Esophagus (tissue), 2 donors: ENCODE measurements around the gene NSD1. TPM values are rescaled to one million over a fixed set of nuclear protein-coding genes. Genes with fewer than 3 reads are reported as not detected.
A peak's percentile ranks its signal among the peaks of the same experiment; 100 is the strongest.

Experiments
- H3K27ac ChIP-seq, 2 donors: one replicate each; pipeline ENCODE4 v1.5.1; 2013; ENCODE audit warnings: low read depth in 2 of 2, mild to moderate bottlenecking in 2 of 2, inconsistent platforms in 1 of 2, low read length in 1 of 2, moderate library complexity in 1 of 2
- H3K27me3 ChIP-seq, 2 donors: one replicate each; pipeline ENCODE4 v1.6.1; 2013; ENCODE audit warnings: low read length in 2 of 2, control low read depth in 1 of 2, mild to moderate bottlenecking in 1 of 2; ENCODE audit not compliant: insufficient read depth in 2 of 2, control insufficient read depth in 1 of 2
- H3K36me3 ChIP-seq, 2 donors: one replicate each; pipeline ENCODE4 v1.6.1; 2013; ENCODE audit warnings: low read length in 1 of 2; ENCODE audit not compliant: control insufficient read depth in 2 of 2, insufficient read depth in 2 of 2
- H3K4me1 ChIP-seq, 2 donors: one replicate each; pipeline ENCODE4 v1.6.1; 2013; ENCODE audit warnings: low read length in 1 of 2; ENCODE audit not compliant: control insufficient read depth in 2 of 2, insufficient read depth in 2 of 2
- H3K4me3 ChIP-seq, 2 donors: one replicate each; pipeline ENCODE4 v1.5.1; 2013; ENCODE audit warnings: low read length in 2 of 2, mild to moderate bottlenecking in 2 of 2, low read depth in 1 of 2, moderate library complexity in 1 of 2
- H3K9me3 ChIP-seq, 2 donors: one replicate each; pipeline ENCODE4 v1.6.1; 2013; ENCODE audit warnings: mild to moderate bottlenecking in 2 of 2, low read depth in 1 of 2, low read length in 1 of 2, moderate library complexity in 1 of 2; ENCODE audit not compliant: control insufficient read depth in 2 of 2, insufficient read depth in 1 of 2
- WGBS, 2 donors: extraction: QIAGEN DNeasy Blood & Tissue Kit; methylation state at CpG; one replicate each; pipeline ENCODE4 v1.1.7; 2013; 5-methylcytosine and 5-hydroxymethylcytosine counted together
- polyA plus RNA-seq, 2 donors: library from polyadenylated mRNA; stranded (reverse); fragments of 200-250 nt; gene quantifications; one replicate each; pipeline ENCODE4 v1.2.3, GENCODE V29; 2013
- donor health status: healthy with polysubstance abuse.
- donor health status: Bipolar disorder and iron deficiency.

Gene NSD1
- polyA plus RNA-seq, 2 donors = 7.4 to 8.7 TPM

GRCh38 chr5:177097016-177097985, 36.3 kb upstream of the NSD1 start:
- Histone ChIP-seq H3K9me3 (no peaks in the 10 kb centered on the region), H3K36me3 (no peaks in the 10 kb centered on the region), H3K4me1 (peaks cover 2 to 4% of the 10 kb centered on the region in 2 donors), H3K27me3 (no peaks in the 10 kb centered on the region), H3K27ac (no peak overlapping the region), H3K4me3 (no peak overlapping the region)
- 85 to 87% methylated on average over 29 to 30 of the region's 30 CpGs for WGBS, 2 donors

GRCh38 chr5:177098120-177098469, 35.5 kb upstream of the NSD1 start:
- Histone ChIP-seq H3K27ac (no peak overlapping the region), H3K36me3 (no peaks in the 10 kb centered on the region), H3K4me1 (peaks cover 2 to 4% of the 10 kb centered on the region in 2 donors), H3K9me3 (no peaks in the 10 kb centered on the region), H3K4me3 (no peak overlapping the region), H3K27me3 (no peaks in the 10 kb centered on the region)
- 78 to 84% methylated on average over 6 of the region's 6 CpGs for WGBS, 2 donors

- peak overlapping the region in 1 of 2 donors; percentile 0 for H3K27ac ChIP-seq
- no peak overlapping the region for H3K4me3 ChIP-seq
- no peaks in the 10 kb centered on the region for H3K27me3 ChIP-seq
- WGBS, 2 donors = 58 to 61% methylated on average over 18 of the region's 18 CpGs
- H3K36me3 ChIP-seq = no peaks in the 10 kb centered on the region
- peaks cover 2 to 4% of the 10 kb centered on the region in 2 donors for H3K4me1 ChIP-seq
- H3K9me3 ChIP-seq = no peaks in the 10 kb centered on the region
Measured at GRCh38 chr5:177098470-177099141, 35.0 kb upstream of the NSD1 start.

- peaks cover 2 to 4% of the 10 kb centered on the region in 2 donors for H3K4me1 ChIP-seq
- no peaks in the 10 kb centered on the region for H3K27me3 ChIP-seq
- no peaks in the 10 kb centered on the region for H3K9me3 ChIP-seq
- no peak overlapping the region for H3K27ac ChIP-seq
- WGBS, 2 donors = 66% methylated on average over 13 of the region's 13 CpGs
- no peaks in the 10 kb centered on the region for H3K36me3 ChIP-seq
- no peak overlapping the region for H3K4me3 ChIP-seq
Measured at GRCh38 chr5:177099422-177100093, 34.0 kb upstream of the NSD1 start.

- Histone ChIP-seq H3K9me3 (no peaks in the 10 kb centered on the region), H3K36me3 (no peaks in the 10 kb centered on the region), H3K4me3 (no peak overlapping the region), H3K27ac (no peak overlapping the region), H3K4me1 (peaks cover 2 to 4% of the 10 kb centered on the region in 2 donors), H3K27me3 (no peaks in the 10 kb centered on the region)
- WGBS, 2 donors = 56 to 71% methylated on average over 6 of the region's 6 CpGs
Measured at GRCh38 chr5:177100714-177101121, 32.9 kb upstream of the NSD1 start.

- Histone ChIP-seq H3K4me1 (peaks cover 0 to 4% of the 10 kb centered on the region in 2 donors), H3K27me3 (no peaks in the 10 kb centered on the region), H3K27ac (no peak overlapping the region), H3K36me3 (no peaks in the 10 kb centered on the region), H3K9me3 (no peaks in the 10 kb centered on the region), H3K4me3 (no peak overlapping the region)
- 58 to 67% methylated on average over 8 to 9 of the region's 9 CpGs for WGBS, 2 donors
Measured at GRCh38 chr5:177103523-177104253, 29.9 kb upstream of the NSD1 start.

- Histone ChIP-seq H3K27ac (no peak overlapping the region), H3K36me3 (no peaks in the 10 kb centered on the region), H3K4me1 (no peaks in the 10 kb centered on the region), H3K27me3 (no peaks in the 10 kb centered on the region), H3K9me3 (no peaks in the 10 kb centered on the region), H3K4me3 (no peak overlapping the region)
- 71 to 80% methylated on average over 24 of the region's 24 CpGs for WGBS, 2 donors
Measured at GRCh38 chr5:177105691-177106476, 27.7 kb upstream of the NSD1 start.

- Histone ChIP-seq H3K27me3 (no peaks in the 10 kb centered on the region), H3K4me3 (no peak overlapping the region), H3K9me3 (no peaks in the 10 kb centered on the region), H3K36me3 (no peaks in the 10 kb centered on the region), H3K4me1 (no peaks in the 10 kb centered on the region), H3K27ac (no peak overlapping the region)
- 77 to 80% methylated on average over 4 of the region's 4 CpGs for WGBS, 2 donors
Measured at GRCh38 chr5:177107159-177107558, 26.4 kb upstream of the NSD1 start.
